Measurements from ENCODE around the gene SYTL3. TPM values are rescaled to one million over a fixed set of nuclear protein-coding genes. Genes with fewer than 3 reads are reported as not detected.
A peak's percentile ranks its signal among the peaks of the same experiment; 100 is the strongest.
"Not testable (repeated sequence)": the region's sequence is repeated elsewhere in the genome, so short reads cannot be mapped to it uniquely, and the experiment has no call there.

The SYTL3 gene
- total and polyA plus RNA-seq, 2 donors = 4.9 to 6.3 TPM

DNA sequence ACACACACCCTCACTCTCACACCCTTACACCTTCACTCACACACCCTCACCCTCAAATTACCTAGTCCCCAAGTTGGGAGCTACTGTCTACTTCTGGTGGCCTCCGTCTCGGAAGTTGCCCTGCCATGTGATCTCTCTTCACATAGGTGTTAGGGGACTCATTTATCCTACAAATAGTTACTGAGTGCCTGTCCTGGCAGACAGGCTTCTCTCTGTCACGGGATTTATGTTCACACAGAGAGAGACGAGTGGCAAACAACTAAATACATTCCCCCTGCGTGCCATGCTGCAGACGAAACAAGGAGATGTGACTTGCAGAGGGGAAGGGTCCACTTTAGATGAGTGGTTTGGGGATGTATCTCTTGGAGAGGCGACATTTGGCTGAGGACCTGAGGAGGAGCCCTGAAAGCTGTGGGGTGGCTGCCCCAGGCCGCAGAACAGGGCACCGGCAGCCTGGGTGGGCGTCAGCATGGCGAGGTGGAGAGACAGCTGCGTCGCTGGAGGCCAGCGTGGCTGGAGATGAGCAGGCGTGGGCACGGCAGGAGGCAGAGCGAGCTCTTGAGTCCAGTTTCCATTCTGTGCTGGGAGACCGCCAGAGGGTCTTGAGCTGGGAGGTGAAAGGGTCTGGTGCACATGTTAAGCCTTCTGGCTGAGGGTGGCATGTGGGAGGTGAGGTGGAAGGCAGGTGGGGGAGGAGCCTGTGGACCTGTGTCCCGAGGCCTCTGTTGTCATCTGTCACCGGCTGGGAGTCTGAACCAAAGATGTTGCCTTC lies 22.5 kb upstream of the SYTL3 start:
- H3K36me3 ChIP-seq (ENCODE audit: insufficient read depth) = no peaks in the 10 kb centered on the region
- WGBS = 92% methylated on average over 20 of the region's 20 CpGs
- no peak for DNase-seq (ENCODE audit: extremely low spot score)
- no peaks in the 10 kb centered on the region for H3K4me1 ChIP-seq (ENCODE audit: insufficient read depth)
- no peak overlapping the region for H3K27ac ChIP-seq (ENCODE audit: low read depth)
- H3K4me3 ChIP-seq (ENCODE audit: low read depth, low read length) = no peak overlapping the region

DNA sequence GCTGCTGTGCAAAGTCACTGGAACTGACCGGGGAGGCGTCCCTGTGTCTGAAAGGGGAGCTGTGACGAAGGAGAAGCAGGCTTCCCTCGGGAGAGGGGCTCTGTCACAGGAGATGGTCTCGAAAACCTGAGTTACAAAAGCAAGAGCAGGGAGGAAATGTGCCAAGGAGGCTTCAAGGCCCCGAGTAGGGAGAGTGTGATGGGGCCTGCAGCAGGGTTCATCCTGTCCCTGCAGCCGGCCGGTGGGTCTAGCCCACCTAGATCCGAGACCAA lies 22.0 kb upstream of the SYTL3 start:
- no peaks in the 10 kb centered on the region for H3K36me3 ChIP-seq (ENCODE audit: insufficient read depth)
- no peaks in the 10 kb centered on the region for H3K4me1 ChIP-seq (ENCODE audit: insufficient read depth)
- WGBS = 78% methylated on average over 9 of the region's 9 CpGs
- no peak overlapping the region for H3K27ac ChIP-seq (ENCODE audit: low read depth)
- no peak for DNase-seq (ENCODE audit: extremely low spot score)
- no peak overlapping the region for H3K4me3 ChIP-seq (ENCODE audit: low read depth, low read length)

DNA sequence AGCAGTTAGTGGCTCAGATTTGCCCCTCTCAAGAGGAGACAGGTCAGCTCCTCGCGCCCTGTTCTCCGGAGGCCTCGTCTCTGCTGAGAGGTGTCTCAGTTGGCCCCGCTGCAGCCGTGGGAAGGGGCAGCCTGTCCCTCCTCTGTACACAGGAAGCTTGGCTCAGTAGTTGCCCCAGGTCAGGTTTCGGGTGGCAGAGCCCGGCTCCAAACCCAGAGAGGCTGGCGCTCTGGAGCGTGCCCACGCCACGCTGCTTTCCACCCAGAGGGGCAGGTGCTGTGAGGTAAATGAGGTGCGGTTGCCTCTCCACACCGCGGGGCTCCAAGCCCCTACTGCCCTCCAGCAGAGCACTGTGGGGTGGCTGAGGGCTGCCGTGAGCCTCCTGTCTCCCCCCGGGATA lies 21.3 kb upstream of the SYTL3 start:
- DNase-seq (ENCODE audit: extremely low spot score) = no peak
- H3K4me3 ChIP-seq (ENCODE audit: low read depth, low read length) = no peak overlapping the region
- peaks cover 2% of the 10 kb centered on the region for H3K36me3 ChIP-seq (ENCODE audit: insufficient read depth)
- H3K27ac ChIP-seq (ENCODE audit: low read depth) = no peak overlapping the region
- no peaks in the 10 kb centered on the region for H3K4me1 ChIP-seq (ENCODE audit: insufficient read depth)
- 92% methylated on average over 17 of the region's 17 CpGs for WGBS

DNA sequence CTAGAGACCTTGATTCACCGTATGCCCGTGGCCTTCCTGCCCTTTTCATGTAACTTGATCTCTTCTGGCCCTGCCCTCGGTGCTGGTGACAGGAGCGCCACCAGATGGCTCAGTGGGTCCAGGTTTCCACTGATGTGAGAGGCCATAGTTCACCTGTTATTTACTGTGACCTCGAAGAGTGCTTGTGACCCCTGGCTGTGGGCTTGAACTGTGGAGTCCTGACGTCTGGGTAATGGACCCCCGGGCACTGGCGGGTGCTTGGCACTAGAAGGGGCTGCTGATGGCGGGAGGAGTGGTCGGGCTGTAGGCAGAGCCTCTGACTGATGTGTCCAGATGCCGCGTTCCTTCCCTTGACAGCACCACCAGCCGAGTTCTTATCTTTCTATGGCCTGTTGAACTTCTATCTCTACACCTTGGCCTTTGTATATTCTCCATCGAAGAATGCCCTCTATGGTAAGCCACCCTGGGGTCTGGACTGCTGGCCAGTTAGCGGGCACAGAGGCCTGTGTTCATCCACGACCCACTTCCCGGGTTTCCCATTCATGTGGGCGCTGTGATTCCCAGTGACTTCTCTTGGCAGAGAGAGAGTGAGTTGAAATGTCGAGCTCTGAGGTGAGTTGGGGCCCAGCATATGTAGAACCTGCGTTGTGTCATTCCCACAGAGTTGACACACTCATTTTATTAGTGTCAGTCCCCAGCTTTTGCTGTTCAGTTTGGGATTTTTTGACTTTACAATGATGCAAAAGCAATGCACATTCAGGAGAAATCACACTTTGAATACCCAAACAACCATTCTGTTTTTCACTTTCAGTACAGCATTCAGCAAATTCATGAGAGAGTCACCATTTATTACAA lies 20.3 kb upstream of the SYTL3 start:
- Histone ChIP-seq H3K4me3 (ENCODE audit: low read depth, low read length) (no peak overlapping the region), H3K27ac (ENCODE audit: low read depth) (no peak overlapping the region), H3K36me3 (ENCODE audit: insufficient read depth) (peaks cover 2% of the 10 kb centered on the region), H3K4me1 (ENCODE audit: insufficient read depth) (no peaks in the 10 kb centered on the region)
- DNase-seq (ENCODE audit: extremely low spot score) = no peak
- WGBS = 86% methylated on average over 20 of the region's 20 CpGs

DNA sequence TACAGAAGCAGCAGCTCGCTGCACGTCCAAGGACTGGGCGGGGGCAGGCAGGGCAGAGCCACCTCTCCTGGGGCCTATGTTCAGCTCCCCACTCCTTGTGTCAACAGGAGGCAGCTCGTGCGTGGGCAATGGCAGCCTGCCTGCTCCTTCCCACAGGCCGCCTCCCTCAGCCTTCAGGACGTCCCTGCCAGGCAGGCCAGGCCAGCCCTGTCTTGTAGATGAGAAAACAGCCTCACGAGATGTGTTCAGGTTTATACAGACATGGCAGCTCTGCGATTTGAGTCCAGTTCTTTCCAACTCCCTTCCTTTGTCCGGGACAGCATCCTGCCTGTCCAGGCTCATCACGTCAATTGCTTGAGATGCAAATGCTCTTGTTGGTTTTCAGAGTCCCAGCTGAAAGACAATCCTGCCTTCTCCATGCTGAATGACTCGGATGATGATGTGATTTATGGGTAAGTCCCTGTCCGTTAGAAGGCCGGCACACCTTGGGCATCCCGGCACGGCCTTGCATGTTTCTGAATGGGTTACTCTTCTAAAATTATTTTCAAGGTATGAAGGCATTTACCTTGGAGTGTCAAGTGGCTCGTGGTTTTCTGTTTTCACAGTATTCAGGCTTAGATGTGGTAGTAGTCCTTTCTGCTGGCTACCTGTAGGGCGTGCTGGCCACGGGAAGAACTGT lies 18.8 kb upstream of the SYTL3 start:
- DNase-seq (ENCODE audit: extremely low spot score) = no peak
- peak overlapping the region; percentile 84 for H3K27ac ChIP-seq (ENCODE audit: low read depth)
- H3K4me1 ChIP-seq (ENCODE audit: insufficient read depth) = no peaks in the 10 kb centered on the region
- H3K36me3 ChIP-seq (ENCODE audit: insufficient read depth) = peaks cover 2% of the 10 kb centered on the region
- 59% methylated on average over 19 of the region's 19 CpGs for WGBS
- no peak overlapping the region for H3K4me3 ChIP-seq (ENCODE audit: low read depth, low read length)

DNA sequence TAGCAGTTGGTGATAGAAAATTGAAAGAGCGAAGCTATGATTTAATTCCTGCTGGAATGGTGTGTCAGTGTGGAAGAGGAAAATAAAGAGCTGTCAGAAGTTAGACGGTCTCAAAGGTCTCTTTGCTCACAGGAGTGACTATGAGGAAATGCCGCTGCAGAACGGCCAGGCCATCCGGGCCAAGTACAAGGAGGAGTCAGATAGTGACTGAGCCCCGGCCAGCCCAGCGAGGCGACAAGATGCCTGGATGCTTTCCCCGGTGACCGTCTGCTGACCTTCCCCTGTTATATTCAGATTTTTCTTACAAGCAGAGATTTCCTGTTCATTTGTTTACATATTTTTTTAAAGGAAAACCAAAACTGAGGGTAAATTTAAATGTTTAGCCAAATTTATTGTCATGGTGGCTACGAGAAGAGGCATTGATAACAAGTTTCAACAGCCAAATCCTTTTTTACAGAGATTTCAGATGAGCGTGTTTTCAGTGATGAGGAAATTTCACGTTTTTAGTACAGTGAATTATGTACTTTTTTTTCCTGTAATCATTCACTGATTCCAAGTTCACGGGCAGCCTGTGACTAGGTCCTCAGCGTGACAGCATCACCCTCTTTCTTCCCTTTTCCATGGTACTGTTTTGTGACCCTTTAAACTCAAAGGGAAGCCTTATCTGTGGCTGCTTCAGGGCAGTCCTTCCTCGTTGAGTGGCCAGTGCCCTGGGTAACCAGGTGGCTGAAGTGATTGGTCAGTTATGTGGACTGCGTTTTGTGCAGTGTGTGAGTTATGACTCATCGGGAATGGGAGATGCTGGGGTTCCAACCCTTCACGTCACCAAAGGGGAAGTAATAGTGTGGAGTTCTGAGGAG lies 17.9 kb upstream of the SYTL3 start:
- WGBS = 32% methylated on average over 19 of the region's 19 CpGs
- no peaks in the 10 kb centered on the region for H3K4me1 ChIP-seq (ENCODE audit: insufficient read depth)
- H3K27ac ChIP-seq (ENCODE audit: low read depth) = peak overlapping the region; percentile 84
- no peak overlapping the region for H3K4me3 ChIP-seq (ENCODE audit: low read depth, low read length)
- peaks cover 2% of the 10 kb centered on the region for H3K36me3 ChIP-seq (ENCODE audit: insufficient read depth)
- no peak for DNase-seq (ENCODE audit: extremely low spot score)

DNA sequence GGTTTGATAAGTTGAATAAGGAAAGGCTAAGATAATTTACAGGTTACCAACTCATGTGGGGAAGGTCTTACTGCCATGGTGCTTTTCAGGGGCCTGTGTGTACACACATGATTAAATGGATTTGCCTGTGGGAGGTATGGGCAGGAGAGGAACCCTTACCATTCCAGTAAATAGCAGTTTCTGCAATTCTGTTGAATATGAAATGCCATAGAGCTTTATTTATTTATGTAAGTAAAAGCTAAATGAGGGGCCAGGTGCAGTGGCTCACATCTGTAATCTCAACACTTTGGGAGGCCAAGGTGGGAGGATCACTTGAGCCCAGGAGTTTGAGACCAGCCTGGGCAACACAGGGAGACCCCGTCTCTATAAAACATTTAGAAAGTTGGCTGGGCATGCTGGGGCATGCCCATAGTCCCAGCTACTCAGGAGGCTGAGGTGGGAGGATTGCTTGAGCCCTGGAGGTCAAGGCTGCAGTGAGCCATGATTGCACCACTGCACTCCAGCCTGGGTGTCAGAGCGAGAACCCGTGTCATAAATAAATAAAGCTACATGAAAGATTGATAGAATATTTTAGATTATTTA lies 17.2 kb upstream of the SYTL3 start:
- peak overlapping the region; percentile 74 for H3K27ac ChIP-seq (ENCODE audit: low read depth)
- DNase-seq (ENCODE audit: extremely low spot score); H3K36me3 ChIP-seq (ENCODE audit: insufficient read depth); H3K4me3 ChIP-seq (ENCODE audit: low read depth, low read length); H3K4me1 ChIP-seq (ENCODE audit: insufficient read depth): not testable (repeated sequence)
- 95% methylated on average over 3 of the region's 3 CpGs for WGBS

DNA sequence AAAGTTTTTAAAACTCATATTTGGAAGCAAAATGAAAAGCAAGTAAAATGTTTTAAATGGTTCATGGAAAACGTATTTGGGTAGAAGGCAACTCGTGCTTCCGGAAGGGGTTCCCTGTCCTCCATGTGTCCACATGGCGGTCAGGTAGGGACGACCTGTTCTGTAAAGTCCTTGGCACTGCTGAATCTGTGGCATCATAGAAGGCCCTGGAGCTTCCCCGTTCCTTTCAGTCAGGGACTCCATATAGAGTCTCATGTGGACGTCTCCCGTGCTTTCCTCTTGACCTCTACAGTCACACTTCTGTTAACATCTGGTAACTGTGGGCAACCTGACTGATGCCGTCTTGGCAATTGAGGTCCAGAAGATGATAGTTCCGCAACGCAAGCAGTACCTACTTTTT lies 16.7 kb upstream of the SYTL3 start:
- no peak overlapping the region for H3K27ac ChIP-seq (ENCODE audit: low read depth)
- H3K4me1 ChIP-seq (ENCODE audit: insufficient read depth) = no peaks in the 10 kb centered on the region
- peaks cover 2% of the 10 kb centered on the region for H3K36me3 ChIP-seq (ENCODE audit: insufficient read depth)
- 95% methylated on average over 11 of the region's 11 CpGs for WGBS
- no peak for DNase-seq (ENCODE audit: extremely low spot score)
- no peak overlapping the region for H3K4me3 ChIP-seq (ENCODE audit: low read depth, low read length)

DNA sequence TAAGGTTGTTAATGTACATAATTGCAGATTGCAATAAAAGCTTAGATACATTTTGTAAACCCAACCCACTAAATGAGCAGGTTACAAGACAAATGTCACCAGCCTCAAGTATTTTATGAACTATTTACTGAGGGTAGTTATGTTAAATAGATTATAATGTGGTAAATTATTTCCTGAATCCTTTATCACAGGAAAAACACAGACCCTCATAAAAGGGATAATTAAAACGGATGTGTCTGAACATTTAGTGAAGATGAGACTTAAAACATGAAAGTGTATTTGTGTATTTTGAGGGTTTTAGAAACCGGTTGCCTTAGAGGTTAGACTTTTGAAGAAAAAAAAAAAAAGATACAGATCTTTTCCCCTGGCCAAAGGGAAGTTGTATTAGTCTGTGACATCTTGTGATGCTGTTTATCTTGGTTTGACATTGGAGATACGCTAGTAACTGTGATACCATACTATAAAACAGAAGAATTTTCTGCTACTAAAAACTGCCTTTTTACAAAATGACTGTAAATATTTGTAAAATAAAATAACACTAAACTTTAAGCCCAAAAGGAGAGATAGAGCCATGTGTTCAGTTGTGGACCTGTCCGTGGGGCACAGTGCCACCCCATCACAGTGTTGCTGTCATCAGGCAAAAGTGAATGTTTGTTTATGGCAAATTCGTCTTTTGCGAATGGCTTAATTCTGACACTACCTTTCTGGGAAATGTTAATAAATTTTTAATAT lies 15.0 kb upstream of the SYTL3 start:
- DNase-seq (ENCODE audit: extremely low spot score) = no peak
- Histone ChIP-seq H3K4me1 (ENCODE audit: insufficient read depth) (no peaks in the 10 kb centered on the region), H3K36me3 (ENCODE audit: insufficient read depth) (peaks cover 2% of the 10 kb centered on the region), H3K4me3 (ENCODE audit: low read depth, low read length) (no peak overlapping the region), H3K27ac (ENCODE audit: low read depth) (no peak overlapping the region)
- 61% methylated on average over 6 of the region's 6 CpGs for WGBS

DNA sequence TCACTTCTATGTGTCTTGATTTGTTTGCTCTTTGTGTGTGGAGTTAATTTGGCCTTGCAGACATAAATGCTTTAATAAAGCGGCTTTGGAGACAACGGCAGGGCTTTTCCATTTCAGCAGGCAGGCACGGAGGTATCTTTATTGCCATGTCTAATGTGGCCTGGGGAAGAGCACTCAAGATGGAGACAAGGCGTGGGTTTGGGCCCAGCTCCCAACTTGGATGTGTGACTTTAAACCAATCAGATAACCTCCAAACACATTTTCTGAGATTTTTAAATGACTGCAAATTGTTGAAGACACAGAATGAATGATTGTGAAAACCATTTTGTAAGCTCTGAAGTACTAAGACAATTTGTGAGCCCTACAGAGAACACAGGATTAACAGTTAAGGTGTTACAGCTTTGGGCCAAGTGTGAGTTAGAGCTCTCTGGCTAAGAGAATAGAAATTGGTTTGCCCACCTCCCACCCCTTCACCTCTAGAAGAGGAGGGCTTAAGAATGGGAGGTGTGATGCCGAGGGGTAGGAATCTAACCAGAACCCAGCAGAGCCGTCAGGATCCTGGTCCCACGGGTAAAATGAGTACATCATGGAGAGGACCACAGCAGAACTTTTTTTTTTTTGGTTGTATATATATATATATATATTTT lies 14.3 kb upstream of the SYTL3 start:
- DNase-seq (ENCODE audit: extremely low spot score) = no peak
- Histone ChIP-seq H3K36me3 (ENCODE audit: insufficient read depth) (peaks cover 2% of the 10 kb centered on the region), H3K27ac (ENCODE audit: low read depth) (no peak overlapping the region), H3K4me1 (ENCODE audit: insufficient read depth) (no peaks in the 10 kb centered on the region), H3K4me3 (ENCODE audit: low read depth, low read length) (no peak overlapping the region)
- 81% methylated on average over 7 of the region's 7 CpGs for WGBS

DNA sequence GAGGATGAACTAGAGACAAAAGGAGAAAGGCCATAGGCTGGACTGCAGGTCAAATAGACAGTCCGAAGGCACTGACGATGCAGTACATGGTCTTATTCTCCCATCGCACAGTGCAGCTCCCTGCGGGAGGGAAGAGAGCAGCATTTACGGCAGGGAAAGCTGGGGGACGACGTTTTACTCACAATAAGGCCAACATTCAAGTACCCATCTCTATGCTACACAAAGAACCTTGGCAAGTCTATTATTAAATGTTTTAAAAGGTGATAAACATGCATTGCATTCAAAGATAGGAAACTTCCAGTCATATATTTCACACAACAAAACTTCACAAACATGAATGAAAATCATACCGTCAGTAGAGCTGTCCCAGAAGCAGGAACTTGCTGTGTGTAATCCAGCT lies 13.1 kb upstream of the SYTL3 start:
- H3K4me3 ChIP-seq (ENCODE audit: low read depth, low read length) = no peak overlapping the region
- H3K36me3 ChIP-seq (ENCODE audit: insufficient read depth) = peaks cover 2% of the 10 kb centered on the region
- WGBS = 92% methylated on average over 8 of the region's 8 CpGs
- H3K4me1 ChIP-seq (ENCODE audit: insufficient read depth) = no peaks in the 10 kb centered on the region
- H3K27ac ChIP-seq (ENCODE audit: low read depth) = no peak overlapping the region
- no peak for DNase-seq (ENCODE audit: extremely low spot score)

DNA sequence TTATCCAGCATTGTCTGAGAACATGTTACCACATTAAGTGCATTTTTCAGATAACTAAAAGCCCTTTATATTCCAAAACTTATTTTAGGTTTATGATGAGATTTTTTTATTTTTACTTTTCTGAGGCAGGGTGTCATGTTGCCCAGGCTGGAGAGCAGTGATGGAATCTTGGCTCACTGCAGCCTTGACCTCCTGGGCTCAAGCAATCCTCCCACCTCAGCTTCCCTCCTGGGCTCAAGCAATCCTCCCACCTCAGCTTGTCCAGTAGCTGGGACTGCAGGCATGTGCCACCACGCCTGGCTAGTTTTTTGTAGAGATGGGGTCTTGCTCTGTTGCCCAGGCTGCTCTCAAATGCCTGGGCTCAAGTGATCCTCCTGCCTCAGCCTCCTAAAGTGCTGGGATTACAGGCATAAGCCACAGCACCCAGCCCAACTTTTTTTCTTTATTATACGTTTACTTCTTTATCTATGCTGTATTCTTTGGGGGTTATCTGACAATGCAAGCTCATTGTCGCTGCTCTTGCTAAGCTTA lies 11.5 kb upstream of the SYTL3 start:
- Histone ChIP-seq H3K4me3 (ENCODE audit: low read depth, low read length) (no peak overlapping the region), H3K4me1 (ENCODE audit: insufficient read depth) (no peaks in the 10 kb centered on the region), H3K36me3 (ENCODE audit: insufficient read depth) (no peaks in the 10 kb centered on the region), H3K27ac (ENCODE audit: low read depth) (no peak overlapping the region)
- DNase-seq (ENCODE audit: extremely low spot score) = no peak
- WGBS = 73% methylated on average over 3 of the region's 3 CpGs

Data from urinary bladder (tissue), 4 donors.